Measurements from ENCODE around the gene MPZ. TPM values are rescaled to one million over a fixed set of nuclear protein-coding genes. Genes with fewer than 3 reads are reported as not detected.

Gene MPZ
- total RNA-seq, 1 donor from 2014 or later, result 3.7 TPM

DNA sequence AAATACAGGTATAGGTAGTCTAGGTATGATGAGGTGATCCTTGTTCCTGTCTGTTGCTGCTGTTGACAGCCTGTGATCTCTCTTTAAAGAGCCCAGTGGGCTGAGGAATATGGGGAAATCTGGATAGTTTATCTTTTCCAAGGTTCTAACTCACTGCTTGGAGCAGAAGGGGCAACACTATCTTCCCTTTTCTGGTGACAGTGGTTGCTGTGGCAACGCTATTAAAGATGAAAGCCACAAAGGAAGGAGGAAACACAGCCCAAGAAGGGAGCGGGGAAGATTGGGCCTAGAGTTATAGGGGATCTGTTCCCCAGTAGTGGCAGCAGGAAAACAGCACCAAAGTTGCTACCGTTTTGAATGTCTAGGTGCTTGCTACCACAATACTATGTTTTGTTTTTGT, 42.4 kb downstream of the MPZ start:
- H3K9me3 ChIP-seq, result no peaks in the 10 kb centered on the region
- TF ChIP-seq POLR2AphosphoS5 (IDR thresholded peaks at IDR 0.05; ENCODE audit: insufficient read depth in 1 of 2, low read depth in 1 of 2) (no peak), POLR2A (IDR thresholded peaks at IDR 0.05) (no peak)
- TF ChIP-seq, protein P1, sequence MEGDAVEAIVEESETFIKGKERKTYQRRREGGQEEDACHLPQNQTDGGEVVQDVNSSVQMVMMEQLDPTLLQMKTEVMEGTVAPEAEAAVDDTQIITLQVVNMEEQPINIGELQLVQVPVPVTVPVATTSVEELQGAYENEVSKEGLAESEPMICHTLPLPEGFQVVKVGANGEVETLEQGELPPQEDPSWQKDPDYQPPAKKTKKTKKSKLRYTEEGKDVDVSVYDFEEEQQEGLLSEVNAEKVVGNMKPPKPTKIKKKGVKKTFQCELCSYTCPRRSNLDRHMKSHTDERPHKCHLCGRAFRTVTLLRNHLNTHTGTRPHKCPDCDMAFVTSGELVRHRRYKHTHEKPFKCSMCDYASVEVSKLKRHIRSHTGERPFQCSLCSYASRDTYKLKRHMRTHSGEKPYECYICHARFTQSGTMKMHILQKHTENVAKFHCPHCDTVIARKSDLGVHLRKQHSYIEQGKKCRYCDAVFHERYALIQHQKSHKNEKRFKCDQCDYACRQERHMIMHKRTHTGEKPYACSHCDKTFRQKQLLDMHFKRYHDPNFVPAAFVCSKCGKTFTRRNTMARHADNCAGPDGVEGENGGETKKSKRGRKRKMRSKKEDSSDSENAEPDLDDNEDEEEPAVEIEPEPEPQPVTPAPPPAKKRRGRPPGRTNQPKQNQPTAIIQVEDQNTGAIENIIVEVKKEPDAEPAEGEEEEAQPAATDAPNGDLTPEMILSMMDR (IDR thresholded peaks at IDR 0.05), result no peak
- H3K4me1 ChIP-seq, result no peaks in the 10 kb centered on the region
- no peak overlapping the region for H3K4me3 ChIP-seq
- DNase-seq (ENCODE audit: extremely low spot score in 2 of 2), result no peak
- no peaks in the 10 kb centered on the region for H3K36me3 ChIP-seq
- intact Hi-C loops (cut with DNase I), result no loop called here
- no peaks in the 10 kb centered on the region for H3K27me3 ChIP-seq
- no peak overlapping the region for H3K27ac ChIP-seq

DNA sequence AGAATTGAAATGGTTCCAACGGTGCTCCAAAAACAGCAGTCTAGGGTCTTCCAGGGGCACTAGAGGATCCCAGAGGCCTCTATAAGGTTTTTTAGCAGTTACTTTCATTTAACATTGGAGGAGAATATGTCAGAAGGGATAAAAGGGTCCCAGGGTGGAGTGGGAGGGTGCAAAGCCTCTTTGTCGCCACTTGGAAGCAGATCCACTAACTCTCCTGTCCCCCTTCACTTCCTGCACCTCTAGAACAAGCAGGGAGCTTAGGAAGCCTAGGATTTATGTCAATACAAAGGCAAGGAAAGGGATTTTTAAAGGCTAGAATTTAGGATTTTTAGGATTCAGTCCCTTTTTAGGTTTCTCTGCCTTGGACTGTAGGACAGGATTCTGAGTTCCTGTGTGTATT, 42.9 kb downstream of the MPZ start:
- Histone ChIP-seq H3K4me3 (no peak overlapping the region), H3K36me3 (no peaks in the 10 kb centered on the region), H3K27ac (no peak overlapping the region), H3K4me1 (no peaks in the 10 kb centered on the region), H3K9me3 (no peaks in the 10 kb centered on the region), H3K27me3 (no peaks in the 10 kb centered on the region)
- TF ChIP-seq, protein P1 (IDR thresholded peaks at IDR 0.05), result no peak
- no peak for DNase-seq (ENCODE audit: extremely low spot score in 2 of 2)
- intact Hi-C loops (cut with DNase I), result no loop called here

DNA sequence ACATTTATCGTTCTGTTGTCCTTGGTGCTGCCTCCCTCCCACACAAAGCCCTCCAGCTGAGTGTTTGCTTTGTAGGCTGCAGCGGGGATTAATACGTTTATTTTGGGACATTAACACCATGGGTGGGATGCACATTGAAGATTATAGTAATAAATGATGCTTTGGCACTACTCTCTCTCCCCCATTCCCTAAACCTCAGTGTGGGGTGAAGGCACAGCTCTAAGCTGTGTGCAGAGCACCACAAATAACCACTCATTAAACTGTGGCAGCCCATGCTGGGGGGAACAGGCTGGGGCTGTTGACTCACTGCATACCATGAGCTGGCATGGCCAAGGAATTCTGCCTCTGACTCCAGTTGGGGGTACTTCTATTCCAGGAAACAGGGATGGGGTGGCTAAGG, 43.6 kb downstream of the MPZ start:
- H3K27ac ChIP-seq, result no peak overlapping the region
- intact Hi-C loops (cut with DNase I), result no loop called here
- no peak for TF ChIP-seq POLR2A (IDR thresholded peaks at IDR 0.05)
- no peak for TF ChIP-seq POLR2AphosphoS5 (IDR thresholded peaks at IDR 0.05; ENCODE audit: insufficient read depth in 1 of 2, low read depth in 1 of 2)
- TF ChIP-seq, protein P1 (IDR thresholded peaks at IDR 0.05), result no peak
- no peaks in the 10 kb centered on the region for H3K27me3 ChIP-seq
- peaks cover 2% of the 10 kb centered on the region for H3K4me1 ChIP-seq
- H3K36me3 ChIP-seq, result no peaks in the 10 kb centered on the region
- no peak for DNase-seq (ENCODE audit: extremely low spot score in 2 of 2)
- H3K4me3 ChIP-seq, result no peak overlapping the region
- no peaks in the 10 kb centered on the region for H3K9me3 ChIP-seq

DNA sequence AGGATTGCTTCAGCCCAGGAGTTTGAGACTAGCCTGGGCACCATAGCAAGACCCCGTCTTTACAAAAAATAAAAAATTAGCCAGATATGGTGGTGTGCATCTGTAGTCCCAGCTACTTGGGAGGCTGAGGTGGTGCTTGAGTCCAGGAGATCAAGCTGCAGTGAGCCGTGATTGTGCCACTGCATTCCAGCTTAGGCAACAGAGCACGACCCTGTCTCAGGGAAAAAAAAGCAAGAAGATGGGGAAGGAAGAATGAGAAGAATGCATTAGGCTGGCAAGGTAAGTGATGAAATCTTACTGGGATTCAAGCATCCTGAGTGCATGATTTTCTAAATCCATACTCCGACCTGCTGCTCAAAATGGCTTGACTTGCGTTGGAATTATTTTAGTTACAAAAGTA, 44.5 kb downstream of the MPZ start:
- H3K4me3 ChIP-seq, result no peak overlapping the region
- no peak for DNase-seq (ENCODE audit: extremely low spot score in 2 of 2)
- no peaks in the 10 kb centered on the region for H3K9me3 ChIP-seq
- H3K27ac ChIP-seq, result no peak overlapping the region
- intact Hi-C loops (cut with DNase I), result no loop called here
- no peaks in the 10 kb centered on the region for H3K36me3 ChIP-seq
- no peaks in the 10 kb centered on the region for H3K27me3 ChIP-seq
- TF ChIP-seq POLR2AphosphoS5 (IDR thresholded peaks at IDR 0.05; ENCODE audit: insufficient read depth in 1 of 2, low read depth in 1 of 2) (no peak), POLR2A (IDR thresholded peaks at IDR 0.05) (no peak)
- TF ChIP-seq, protein P1 (IDR thresholded peaks at IDR 0.05), result no peak
- H3K4me1 ChIP-seq, result peaks cover 9% of the 10 kb centered on the region

DNA sequence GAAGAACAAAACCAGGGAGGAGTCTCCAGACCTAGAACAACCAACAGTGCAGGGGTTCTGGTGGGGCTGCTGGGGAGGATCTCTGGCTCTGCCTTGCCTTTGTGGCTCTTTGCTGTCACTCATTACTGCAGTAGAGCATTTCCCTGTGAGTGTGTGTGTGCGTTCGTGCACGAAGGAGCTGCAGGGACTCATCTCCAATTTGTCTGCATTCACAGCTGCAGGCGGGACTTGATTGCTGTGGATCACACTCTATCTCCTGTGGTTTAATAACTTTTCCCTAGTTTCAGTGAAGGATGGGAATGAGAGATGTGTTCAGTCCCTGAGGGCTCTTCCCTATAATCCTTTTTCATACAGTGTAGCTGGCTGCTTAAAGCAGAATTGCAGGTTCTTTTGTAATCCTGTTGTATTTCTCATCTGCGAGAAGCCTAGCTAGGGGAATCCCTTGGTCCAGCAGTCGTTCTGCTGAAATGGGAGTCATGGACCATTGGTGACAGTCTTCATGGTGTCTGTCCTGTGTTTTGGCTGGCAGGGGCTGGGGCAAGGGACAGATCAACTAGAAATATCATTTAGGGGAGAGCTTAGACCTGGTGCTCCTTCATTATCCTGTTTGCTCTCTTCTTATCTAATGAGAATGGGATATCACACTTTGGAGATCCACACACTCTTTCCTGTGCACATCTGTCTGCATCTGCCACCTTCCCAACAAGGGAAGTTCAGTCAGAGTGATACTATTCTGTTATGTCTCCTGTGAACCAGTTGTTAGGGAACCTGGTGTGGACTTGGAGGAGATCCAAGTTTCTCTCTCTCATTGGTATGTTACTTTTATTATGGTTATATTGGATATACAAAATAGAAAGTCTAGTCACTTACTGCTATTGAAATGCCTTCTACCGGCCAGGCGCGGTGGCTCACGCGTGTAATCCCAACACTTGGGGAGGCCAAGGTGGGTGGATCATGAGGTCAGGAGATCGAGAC, 48.2 kb downstream of the MPZ start:
- H3K36me3 ChIP-seq, result no peaks in the 10 kb centered on the region
- H3K4me1 ChIP-seq, result peaks cover 22% of the 10 kb centered on the region
- peaks cover 4% of the 10 kb centered on the region for H3K9me3 ChIP-seq
- intact Hi-C loops (cut with DNase I), result no loop called here
- H3K27me3 ChIP-seq, result no peaks in the 10 kb centered on the region
- no peak for DNase-seq (ENCODE audit: extremely low spot score in 2 of 2)
- TF ChIP-seq, protein P1 (IDR thresholded peaks at IDR 0.05), result no peak
- TF ChIP-seq POLR2A (IDR thresholded peaks at IDR 0.05) (no peak), POLR2AphosphoS5 (IDR thresholded peaks at IDR 0.05; ENCODE audit: insufficient read depth in 1 of 2, low read depth in 1 of 2) (no peak)
- no peak overlapping the region for H3K4me3 ChIP-seq
- no peak overlapping the region for H3K27ac ChIP-seq

Measured in vagina (tissue), 2 donors.